ENCODE results near the gene TFIP11.
A peak's percentile ranks its signal among the peaks of the same experiment; 100 is the strongest.

Gene TFIP11

DNA sequence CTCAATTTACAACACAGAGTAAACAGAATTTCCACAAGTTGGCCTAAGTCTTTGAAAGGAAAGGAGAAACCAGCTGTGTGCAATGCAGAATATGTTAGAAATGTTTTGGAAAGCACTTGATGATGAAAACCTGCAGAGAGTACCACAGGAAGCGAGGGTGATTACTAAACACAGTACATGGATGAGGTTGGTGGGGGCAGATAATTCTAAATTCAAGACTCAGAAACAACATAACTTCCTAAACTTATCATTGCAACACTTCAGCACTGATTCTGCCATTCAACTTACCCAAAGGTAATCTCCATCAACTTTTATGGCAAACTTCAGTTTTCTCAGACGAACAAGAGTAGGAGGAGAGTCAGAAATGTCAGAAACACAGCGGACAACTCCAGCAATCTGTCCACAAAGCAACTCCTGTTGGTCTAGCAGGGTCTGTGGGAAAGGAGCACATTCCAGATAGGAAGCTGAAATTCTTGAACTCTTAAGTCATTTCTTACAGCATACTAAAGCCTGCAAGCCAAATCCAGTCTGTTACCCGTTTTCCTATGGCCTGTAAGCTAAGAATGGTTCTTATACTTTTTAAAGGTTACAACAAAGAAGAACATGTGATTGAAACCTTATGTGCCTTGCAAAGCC is 35.5 kb downstream of the TFIP11 start:
- DNase-seq, result no peak

DNA sequence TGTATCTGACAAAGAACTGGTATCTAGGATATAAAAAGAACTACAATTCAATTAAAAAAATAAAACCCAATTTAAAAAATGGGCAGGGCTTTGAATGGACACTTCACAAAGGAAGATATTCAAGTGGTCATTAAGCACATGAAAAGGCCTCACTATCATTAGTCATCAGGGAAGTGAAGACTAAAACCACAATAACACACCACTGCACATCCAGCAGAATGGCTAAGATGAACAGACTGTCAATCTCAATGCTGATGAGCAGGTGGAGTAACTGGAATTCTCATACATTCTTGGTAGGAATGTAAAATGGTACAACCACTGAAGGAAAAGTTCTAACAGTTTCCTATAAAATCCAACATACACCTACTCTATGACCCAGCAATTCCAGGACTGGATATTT is 37.6 kb downstream of the TFIP11 start:
- no peak for DNase-seq

DNA sequence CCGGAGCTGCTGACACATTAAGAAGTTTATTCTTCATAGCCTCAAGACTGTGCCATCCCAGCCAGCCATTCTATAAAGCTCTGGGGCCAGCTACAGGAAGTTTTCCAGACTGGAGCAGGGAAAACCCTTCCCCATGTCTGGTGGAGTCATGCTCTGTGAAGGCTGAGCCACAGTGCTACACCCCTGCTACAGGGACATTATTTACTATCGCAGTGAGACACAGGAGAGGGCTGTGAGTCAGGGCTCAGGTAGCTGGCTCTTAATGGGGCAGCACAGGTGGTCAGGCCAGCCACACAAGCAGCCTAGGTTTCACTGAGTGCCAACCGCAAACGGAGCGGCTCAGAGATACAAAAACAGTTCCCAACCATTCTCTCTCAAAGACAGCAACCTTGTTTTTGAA is 40.8 kb downstream of the TFIP11 start:
- no peak for DNase-seq

DNA sequence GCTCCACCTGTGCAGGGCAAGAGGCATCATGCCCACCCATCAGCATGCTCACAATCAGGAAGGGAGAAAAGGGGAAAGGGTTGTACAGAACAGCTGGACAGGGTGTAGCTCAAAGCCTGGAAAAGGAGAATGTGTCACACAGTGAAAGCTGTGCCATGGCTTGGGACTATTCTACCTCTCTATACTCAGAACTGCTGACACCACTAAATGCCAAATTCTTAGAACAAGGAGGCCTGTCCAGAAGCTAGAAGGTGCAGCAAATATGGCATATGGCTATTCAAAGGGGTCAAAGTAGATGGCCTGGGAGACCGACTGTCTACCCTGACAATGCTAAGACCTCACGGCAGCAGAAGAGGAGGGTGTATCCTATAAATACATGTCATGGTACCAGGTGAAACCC is 41.5 kb downstream of the TFIP11 start:
- DNase-seq, result no peak

DNA sequence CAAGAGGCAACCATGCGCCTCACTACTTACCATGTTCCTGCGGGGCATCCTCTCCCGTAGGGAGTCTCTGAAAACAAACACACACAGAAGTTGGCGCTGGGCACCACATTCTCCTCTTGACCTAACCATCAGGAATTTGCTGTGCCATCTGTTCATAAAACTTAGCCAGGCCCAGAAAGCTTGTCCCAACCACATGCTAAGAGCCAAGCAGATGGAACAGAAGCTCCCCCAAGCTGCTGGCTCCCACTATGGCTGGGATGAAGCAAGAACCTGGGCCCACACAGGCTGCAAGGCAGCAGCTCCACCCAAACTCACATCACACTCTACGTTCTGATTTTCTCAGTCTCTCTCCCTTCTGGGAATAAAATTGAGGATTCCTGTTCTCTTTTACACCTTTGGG is 46.1 kb downstream of the TFIP11 start:
- no peak for DNase-seq

DNA sequence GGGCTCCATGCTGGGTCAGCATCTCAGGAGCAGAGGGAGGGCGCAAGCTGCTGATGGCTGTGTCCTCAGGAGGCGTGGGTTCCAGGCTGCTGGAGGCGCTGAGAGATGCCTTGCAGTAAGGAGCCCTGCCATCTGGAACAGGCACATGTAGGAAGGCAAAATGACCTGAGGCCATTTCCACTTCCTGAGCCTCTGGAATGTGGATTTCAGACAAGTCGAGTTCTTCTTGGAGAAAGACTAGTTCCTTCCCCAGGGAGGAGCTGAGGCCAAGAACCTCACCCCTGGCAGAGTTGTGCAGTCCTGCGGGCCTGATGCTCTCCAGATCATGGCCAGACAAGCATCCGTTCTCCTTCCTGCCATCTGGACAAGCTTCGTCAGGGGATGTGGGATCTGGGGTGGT is 48.0 kb downstream of the TFIP11 start:
- DNase-seq, result no peak

DNA sequence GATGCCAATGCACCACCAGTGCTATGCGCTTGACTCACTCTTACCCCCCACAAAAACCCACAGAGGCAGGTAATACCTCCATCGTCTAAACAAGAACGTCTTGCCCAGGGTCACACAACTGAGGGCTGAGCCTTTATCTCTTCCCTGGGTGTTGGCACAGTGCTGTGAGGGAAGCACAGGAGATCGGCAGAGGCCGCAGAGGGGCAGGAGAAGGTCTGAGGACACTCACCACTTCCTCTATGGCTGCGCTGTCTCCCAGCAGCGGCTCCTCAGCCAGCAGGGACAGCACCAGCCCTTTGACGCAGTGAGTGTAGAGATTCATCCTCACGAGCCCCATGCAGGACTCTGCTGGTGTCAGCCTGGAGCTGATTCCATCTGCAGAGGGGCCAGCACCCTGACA is 48.6 kb downstream of the TFIP11 start:
- DNase-seq, result no peak

DNA sequence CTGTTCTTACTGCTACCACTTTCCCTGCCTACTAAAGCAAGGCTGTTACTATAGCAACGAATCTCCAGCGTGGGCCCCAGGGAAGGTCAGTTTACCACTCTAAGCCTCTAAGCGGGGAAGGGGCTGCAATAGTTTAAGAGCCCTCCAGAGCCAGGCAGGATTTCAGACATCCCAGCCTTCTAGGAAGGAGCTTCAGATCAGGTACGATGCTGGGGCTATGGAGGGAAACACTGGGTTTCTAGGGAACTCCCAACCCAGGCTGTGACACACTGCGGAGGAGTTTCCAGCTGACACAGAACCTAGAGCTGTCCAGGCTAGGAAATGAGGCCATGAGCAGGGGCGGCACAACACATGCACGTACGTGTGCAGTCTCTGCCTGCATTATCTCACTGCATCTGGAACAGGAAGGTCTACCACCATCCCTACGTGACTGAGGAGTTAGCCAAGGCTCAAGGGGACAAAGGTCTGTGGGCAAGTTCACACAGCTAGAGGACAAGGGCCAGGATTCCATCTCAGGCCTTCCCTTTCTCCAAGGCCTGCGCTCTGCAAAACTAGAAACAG is 49.1 kb downstream of the TFIP11 start:
- DNase-seq, result no peak

DNA sequence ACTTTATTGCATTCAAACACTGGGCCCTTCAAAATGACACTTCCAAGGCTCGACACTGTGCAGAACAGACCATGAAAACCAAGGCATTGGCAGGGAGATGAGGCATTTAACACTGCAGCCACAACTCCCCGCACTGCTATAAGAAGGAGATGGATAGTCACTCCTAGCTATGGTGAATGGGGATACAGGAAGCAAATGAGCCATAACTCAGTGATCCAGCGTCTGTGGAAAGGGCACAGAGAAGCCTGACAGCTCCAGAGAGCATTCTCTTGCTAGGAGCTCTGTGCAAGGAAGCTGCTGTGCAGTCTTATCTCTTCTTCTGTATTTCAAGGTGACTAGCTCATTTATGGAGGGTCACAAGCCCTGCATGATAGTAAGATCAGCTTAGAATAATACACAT is 49.6 kb downstream of the TFIP11 start:
- DNase-seq, result no peak

DNA sequence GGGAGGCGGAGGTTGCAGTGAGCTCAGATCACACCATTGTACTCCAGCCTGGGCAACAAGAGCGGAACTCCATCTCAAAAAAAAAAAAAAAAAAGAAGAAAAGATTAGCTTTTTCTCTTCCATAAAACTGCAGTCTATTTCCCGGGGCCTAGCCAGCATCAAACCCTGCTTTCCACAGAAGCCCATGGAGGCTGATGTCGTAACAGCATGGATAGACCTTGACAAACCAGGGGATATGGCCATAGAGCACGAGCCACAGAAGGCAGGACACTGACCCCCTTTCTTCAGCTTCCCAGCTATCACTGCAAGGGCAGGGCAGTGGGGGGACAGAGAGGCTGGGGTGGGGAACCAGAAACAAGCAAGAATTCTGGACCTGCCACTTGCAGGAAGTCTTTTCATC is 50.2 kb downstream of the TFIP11 start:
- no peak for DNase-seq

DNA sequence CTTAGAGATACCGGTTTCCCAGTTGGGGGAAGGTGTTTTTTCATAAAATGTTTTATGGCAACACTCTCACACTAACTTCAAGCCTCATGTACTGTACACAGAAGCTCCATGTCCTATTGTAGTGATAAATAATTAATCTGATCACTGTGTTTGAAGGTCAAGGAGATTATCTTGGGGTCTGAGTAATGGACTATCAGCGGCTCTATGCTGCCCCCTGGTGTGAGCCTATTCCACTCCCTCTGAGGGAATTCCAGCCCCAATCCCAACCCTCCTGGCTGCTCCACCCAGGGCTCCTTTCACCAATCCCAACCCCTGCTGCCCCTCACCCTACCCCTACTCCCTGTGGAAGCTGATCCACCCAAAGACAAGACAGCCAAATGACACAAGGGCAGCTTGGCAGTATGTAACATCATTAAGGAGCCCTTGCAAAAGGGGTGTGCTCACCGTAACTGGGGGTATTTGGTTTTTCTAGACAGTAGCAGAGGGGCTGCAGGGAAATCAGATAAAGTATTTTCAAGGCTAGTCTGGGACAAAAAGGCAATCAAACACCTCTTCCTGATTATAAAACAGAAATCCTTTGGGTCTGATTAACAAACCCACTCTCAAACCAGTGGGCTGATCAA is 51.0 kb downstream of the TFIP11 start:
- peak; percentile 54 to 55 for DNase-seq

DNA sequence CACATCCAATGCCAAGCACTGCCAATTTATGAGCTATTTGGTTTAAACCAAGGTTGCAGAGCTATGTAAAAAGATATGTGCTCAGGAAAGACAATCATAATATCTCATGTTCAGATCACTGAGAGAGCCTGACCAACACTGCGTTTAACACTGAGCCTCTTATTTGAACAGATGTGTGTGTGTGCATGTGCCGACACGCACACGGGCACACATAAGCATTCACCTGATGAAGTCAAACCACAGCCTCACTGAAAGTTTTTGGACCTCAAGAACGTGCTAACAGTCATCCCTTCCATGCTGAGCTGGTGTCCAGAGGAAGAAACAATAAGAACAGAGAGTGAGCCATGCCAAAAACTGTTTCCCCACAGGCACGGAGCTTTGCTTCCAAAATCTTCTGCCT is 52.1 kb downstream of the TFIP11 start:
- no peak for DNase-seq

DNA sequence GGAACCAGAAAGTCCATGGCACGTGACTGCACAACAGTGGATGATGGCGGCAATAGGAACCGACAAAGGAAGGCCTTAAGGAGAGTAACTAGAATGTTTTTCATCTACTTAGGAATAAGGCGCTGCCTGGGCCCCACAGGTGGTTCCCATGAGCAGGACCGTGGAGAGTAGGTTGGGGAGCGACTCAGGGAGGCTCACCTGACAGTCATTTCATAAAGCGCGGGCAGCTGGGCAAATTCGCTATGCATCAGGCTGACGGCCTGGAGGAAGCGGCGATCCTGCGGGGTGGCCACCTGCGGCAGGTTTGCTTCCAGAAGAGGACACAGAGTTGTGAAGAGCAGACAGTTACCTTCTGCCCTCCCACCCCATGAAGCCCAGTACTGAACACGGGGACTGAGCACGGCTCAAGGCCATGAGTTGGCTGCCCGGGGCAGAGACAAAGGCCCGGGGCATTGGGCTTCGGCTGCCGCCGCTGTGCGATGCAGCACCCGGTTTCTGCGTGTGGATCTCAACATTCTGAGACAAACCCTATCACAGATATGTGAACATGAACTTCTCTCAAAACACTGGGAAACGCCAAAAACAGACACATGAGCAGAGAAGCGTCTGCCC is 54.5 kb downstream of the TFIP11 start:
- DNase-seq, result no peak

DNA sequence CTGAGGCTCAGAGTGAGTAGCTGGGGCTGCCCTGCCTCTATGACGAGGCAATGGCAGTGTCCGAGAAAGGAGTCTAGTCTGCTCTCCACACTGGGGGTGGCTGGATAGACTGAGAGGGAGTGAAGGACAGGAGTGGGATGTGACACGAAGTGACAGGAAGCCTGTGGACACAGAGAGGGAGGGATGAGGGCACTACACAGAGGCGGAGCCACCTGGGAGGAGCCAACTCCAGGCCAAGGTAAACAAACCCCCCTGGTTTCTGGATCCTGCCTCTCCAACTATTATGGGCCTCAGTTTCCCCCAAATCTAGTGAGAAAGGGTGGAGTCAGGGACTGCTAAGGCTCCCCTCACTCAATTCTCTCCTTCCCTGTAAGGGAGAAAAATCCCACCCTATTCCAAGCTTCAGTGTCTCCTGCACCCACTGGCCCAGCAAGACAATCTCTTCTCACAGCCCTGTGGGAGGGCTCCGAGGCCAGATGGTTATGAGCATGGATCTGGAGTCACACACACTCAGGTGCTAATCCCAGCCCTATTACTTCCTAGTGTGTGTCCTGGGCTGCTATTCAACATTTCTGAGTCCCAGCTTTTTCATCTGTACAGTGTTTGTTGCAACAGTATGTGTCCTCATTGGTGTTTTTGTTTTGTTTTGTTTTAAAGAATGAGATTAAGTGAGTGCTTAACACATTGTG is 58.3 kb downstream of the TFIP11 start:
- no peak for DNase-seq

DNA sequence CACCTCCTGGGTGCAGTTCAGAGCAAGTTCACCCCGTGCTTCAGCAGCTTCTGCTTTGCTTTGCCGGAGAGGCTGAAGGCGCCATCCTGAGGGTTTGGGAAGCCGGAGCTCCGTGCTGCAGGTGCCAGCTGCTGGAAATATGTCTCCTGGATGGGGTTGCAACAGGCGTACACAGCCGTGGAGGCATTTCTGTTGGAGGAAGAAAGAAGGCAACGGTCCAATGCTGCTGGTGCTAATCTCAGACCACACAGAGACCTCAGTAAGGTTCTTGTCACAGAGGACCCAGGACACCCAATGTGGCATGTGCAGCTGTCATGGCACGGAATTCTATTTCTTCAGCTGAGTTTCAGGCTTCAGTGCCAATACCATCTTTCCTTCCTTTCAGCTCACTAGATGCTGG is 59.1 kb downstream of the TFIP11 start:
- DNase-seq, result no peak

DNA sequence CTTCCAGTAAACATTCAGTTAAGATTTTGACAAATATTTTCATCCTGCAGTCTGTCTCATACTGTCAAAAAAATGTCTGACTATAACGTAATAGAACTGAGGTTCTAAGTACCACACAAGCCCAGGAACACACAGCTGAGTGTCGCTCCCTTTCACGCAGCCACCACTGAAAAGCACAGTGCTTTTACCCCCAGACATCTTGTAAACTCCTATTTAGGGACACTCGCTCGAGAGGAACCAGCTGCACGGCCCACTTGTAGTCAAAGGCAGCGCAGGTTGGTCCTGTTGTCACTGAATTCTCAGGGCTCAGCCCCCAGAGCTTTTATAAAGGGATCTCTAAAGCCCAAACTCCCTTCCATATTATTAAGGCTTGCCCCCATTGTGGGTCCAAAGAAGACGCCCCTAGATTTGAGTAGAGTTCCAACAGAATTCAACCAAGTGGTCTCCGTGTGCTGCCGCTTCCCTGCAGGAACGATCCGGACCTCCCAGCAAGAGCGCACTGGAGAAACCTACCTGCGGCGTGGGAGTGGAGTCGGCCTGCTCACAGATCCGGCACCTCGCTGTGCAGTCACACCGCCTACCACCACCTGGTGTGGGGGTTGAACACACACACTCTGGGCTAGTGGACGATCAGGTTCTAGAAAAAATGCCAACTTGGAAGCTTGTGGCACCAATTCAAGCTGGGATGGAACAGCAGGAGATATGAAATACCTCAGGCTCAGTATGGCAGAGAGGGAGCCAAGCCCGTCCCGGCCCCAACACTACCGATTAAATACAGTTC is 59.8 kb downstream of the TFIP11 start:
- no peak for DNase-seq

DNA sequence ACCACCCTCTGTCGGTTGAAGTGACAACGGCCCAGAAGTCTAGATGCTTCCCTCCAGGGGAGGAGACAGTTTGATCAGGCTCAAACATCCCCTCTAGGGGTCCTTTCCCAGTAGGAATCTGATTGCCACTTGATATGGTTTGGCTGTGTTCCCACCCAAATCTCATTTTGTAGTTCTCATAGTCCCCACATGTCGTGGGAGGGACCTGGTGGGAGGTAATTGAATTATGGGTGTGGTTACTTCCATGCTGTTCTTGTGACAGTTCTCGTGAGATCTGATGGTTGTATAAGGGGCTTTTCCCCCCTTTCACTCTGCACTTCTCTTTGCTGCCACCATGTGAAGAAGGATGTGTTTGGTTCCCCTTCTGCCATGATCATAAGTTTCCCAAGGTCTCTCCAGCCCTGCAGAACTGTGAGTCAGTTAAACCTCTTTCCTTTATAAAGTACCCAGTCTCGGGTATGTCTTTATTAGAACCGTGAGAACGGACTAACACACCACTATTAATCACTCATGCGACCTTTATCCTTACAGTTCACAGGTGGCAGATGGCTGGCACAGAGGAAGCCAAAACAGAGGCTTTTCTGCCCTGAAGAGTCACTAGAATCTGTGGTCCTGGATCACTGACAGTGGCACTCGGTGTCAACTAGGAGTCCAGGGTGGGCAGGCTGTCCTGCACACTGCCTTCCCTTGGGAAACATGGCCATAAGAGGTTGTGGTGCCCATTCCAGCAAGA is 61.7 kb downstream of the TFIP11 start:
- DNase-seq, result no peak

DNA sequence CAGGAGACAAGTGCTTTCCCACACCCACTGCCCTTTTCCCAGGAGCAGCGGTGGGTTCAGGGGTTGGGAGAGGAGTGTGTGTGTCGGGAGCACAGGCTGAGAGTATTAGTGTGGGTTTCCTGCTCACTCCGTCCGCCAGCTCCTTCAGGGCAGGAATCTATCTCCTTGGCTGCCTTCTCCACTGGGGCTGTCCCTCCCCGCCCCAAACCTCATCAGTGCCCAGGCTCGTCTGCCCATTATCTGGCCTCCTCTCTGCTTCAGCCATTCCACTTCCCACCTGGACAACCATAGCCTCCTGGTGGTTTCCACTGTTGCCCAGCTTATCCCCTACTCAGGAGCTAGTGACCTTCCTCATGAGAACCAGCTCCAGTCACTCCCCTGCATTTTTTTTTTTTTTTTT is 63.3 kb downstream of the TFIP11 start:
- no peak for DNase-seq

DNA sequence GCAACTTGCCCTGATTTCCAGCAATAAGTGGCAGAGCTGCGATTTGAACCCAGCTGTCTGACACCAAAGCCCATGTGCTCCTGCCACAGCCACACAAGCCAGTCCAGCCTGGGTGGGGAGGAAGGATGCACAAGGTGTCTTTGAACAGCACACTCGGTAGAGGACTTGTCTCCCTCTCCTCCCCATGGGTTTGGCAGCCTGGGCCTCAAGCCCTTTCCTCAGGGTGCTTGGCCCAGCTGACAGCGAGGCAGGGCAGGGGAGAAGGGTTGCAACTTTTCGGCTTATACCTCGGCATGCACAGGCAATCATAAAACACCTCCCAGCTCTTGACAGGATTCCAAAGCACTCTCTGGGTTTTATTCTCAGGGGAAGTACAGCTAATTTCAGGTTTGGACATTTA is 63.9 kb downstream of the TFIP11 start:
- no peak for DNase-seq

DNA sequence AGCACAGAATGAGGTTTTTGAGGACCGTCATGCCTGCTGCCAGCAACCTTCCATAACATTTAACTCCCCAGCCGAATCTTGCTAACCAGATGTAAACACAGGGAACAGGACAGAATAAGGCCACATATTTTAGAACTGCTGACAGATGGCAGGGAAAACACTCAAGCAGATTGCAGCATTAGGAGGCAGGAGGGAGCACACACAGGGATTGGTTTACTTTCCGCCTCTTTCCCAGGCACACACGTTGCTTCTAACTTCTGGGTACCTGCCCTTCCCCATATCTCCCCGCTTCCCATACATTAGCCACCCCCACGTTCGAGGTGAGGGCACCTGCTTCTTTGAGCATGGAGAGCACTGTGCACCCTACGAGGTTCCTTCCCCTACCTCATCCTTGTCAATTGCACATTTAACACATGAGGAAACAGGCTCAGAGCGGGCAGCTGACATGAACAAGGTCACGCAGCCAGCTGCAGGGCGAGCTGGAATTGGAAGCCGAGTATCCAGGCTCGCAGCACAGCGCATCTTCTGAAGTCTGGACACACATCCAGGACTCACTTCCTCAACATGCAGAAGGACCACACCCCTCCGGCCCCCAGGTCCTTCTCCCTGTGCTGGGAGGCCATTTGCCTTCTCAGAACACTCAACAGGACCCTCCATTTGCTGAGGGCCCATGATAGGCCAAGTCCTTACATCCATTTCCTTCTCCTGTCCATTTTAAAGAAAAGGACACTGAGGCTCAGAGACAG is 64.5 kb downstream of the TFIP11 start:
- DNase-seq, result no peak

DNA sequence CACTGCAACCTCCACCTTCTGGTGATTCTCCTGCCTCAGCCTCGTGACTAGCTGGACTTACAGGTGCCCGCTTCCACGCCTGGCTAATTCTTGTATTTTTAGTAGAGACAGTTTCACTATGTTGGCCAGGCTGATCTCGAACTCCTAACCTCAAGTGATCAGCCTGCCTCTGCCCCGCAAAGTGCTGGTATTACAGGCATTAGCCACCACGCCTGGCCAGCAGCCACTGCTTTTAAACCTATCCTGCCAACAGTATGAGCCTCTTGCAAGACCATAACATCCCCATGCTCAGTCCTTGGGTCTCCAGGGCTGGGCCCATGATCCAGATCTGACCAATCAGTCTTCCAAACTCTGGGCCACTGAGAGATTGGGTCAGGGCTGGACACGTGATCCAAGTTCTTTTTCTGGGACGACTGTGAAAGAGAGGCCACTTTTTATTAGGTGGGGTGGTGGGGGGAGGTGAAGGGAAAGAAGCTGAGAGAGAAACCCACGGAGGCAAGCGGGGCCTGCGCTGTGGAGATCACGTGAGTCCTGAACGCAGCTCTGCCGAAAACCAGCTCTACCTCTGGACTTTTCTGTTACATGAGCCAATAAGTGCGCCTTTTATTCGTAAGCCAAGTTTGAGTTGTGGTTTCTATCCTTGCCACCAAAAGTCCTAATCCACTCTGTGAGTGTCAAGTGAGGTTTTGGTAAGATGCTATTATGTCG is 65.3 kb downstream of the TFIP11 start:
- DNase-seq, result no peak
